Measurements from ENCODE around the gene PRRG1.
"Not testable (repeated sequence)": the region's sequence is repeated elsewhere in the genome, so short reads cannot be mapped to it uniquely, and the experiment has no call there.

The PRRG1 gene
- total RNA-seq: 0 reads per million in 3 experiments

DNA sequence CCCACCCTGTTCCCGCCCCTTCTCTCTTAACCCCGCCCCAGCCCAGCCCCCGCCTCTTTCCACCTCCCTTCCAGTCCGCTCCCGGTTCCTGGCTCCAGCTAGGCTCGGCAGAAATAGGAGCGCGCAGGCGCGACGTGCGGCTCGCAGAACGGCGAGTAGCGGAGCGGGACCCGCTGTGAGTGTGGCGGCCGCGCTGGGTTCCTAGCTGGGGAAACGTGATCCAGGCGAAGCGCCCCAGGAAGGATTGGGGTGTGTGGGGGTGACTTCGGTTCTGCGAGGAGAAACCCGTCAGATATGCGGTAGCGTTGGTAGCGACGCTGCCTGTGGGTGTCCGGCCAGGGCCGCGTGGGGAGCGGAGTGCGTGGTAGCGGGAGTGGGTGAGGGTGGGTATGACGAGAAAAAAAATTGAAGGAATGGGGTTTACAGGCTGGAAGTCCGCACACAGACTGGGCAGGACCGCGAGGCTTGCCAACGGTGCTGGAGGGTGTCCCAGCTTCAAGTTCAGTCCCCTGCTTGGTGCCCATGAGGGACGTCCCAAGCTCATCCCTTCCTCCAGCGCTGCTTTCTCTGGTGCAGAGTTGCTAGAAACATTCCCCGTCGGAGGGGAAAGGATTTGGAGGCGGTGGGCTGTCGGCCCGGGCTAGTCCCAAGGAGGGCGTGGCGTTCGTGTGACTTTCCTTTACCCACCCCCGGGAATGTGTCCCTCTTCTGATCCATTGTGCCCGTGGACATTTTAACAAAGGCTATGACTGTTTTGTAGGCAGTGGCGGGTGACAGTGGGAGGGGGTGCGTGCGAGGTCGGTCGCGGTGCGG lies at the start of gene PRRG1:
PRRG1 (plus strand) TSS at position 144 of the 813 bp plus-strand sequence. CDS start 56,886 bp downstream, outside the sequence.
- no peak for DNase-seq

DNA sequence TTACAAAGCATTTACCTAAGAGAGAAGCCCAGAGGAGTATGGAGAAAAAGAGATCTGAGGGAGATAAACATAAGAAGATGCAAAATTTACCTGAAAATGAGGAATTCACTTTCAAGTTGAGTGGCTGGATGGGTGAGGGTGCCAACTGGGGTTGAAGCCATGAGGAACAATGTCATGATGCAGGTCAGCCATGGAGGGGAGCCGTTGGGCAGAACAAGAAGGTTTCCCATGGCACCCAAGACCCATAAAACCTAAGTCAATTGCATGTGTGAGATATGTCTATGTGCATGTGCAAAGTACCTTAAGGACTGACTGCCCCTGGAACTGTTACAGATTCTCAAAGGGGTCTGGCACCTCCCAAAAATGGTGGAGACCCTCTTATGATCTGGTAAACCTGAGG lies 46.6 kb upstream of the PRRG1 start:
- no peak for DNase-seq

DNA sequence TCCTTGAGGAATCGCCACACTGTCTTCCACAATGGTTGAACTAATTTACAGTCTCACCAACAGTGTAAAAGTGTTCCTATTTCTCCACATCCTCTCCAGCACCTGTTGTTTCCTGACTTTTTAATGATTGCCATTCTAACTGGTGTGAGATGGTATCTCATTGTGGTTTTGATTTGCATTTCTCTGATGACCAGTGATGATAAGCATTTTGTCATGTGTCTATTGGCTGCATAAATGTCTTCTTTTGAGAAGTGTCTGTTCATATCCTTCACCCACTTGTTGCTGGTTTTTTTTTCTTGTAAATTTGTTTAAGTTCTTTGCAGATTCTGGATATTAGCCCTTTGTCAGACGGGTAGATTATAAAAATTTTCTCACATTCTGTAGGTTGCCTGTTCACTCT lies 43.9 kb upstream of the PRRG1 start:
- DNase-seq: not testable (repeated sequence)

DNA sequence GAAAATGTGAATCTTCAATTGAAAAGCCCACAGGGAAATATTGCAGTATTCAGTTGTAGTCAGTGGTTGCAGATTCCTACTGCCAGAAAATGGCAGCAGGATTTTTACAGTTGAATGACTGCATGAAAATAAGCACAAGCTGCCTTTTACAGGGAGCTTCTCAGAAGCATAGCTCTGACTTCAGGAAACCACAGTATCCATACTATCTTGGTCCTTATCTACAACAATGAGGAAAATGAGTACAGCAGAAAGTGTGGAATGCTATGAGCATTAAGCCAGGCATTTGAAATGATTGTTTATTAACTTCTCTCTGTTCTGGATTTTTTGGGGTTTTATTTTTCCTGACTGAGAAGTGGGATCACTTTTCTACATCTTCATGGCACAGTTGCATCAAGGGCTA lies 34.6 kb upstream of the PRRG1 start:
- DNase-seq: no peak

DNA sequence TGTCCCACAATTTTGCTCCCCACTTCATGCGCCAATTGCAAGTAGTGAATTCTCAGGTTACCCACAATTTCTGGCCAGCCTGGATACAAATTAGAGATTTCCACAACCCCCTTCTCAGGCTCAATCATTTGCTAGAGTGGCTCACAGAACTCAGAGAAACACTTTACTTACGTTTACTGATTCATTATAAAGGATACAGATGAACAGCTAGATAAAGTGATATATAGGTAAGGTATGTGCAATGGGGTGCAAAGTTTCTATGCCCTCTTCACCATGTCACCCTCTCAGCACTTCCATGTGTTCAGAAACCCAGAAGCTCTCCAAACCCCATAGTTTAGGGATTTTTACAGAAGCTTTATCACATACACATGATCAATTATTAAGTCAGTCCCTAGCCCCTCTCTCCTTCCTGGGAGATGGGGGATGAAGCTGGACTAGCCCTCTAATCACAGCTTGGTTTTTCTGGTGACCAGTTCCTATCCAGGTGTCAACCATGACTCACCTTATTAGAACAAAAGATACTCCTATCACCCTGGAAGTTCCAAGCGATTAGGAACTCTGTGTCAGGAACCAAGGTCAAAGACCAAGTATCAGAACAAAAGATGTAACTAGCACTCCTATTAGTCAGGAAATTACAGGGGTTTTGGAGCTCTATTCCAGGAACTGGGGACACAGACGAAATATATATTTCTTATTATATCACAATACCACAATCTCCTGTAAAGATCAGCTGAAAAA lies 33.5 kb upstream of the PRRG1 start:
- no peak for DNase-seq

DNA sequence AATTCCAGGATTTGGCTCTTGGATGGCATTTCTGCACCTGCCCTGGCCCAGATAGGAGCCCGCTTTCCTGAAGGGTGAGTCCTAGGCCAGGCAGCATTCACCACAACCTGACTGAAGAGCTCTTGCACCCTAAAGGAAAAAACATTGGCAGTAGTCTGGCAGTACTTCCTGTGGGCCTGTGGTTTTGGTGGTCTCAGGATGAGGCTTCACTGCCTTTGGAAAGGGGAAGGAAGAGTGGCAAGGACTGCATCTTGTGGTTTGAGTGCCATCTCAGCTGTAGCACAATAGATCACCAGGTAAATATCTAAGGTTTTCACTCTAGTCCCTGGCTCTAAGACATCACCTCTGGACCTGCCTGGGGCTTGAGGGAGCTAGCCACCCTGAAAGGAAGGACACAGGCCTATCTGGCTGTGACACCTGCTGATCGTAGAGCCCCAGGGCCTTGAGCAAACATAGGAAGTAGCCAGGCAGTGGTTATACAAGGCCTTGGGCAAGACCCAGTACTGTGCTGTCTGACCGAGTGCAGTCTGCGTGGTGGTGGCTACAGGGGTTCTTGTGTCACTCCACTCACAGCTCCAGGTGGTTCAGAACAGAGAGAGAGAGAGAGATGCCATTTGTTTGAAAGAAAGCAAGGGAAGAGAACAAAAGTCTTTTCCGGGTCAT lies 28.5 kb upstream of the PRRG1 start:
- DNase-seq: no peak

DNA sequence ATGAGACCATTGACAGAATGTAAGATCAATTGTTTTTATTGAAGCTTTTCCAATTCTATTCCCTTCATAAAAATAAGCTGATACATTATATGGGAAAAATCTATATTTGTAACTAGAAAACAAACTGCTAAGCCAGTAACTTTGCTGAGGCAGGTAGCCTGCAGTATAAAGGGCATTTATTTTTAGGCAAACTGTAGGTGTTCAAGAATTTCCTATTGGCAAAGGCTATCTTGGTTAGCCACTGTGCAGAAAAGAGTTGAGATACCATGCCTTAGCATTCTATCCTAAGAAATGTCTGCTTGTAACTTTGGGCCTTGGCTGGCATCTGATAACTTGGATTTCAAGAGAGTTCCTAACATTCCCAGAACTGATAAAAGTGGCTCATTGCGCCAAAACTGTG lies 18.5 kb upstream of the PRRG1 start:
- DNase-seq: no peak

DNA sequence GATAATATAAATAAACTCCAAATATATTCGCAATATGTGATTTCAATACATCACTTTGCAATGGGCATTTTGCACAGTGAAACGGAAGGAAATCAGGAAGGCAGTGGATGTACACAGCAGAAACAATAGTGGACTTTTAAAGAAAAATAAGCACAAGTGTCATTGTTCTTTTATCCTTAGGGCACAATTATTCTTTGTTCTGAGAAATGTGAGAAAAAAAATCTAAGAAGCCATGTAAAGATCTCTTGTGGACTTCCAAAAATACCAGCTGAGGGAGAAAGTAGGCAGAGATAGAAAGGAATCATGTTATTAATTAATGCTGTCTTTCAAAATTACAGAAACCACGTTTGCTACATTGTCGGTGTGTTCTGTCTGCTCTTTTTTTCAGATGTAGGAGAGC lies 17.6 kb upstream of the PRRG1 start:
- DNase-seq: no peak

DNA sequence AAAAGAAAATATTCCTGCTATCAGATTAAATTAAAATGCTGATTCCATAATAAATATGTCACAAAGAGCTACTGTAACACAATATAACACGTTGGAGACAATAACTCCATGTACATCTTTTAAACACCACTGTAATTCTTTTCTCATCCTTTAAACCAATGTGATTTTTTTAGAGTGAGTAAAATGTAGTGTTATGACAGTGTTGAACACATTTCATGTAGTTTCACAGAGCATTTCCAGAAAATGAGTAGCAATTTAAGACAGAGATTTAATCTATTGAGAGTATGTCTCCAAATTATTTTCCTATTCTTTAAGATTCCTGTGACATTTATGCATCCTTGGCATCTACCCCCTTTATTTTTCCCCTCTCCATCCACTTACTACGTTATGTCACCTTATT lies 17.1 kb upstream of the PRRG1 start:
- no peak for DNase-seq

DNA sequence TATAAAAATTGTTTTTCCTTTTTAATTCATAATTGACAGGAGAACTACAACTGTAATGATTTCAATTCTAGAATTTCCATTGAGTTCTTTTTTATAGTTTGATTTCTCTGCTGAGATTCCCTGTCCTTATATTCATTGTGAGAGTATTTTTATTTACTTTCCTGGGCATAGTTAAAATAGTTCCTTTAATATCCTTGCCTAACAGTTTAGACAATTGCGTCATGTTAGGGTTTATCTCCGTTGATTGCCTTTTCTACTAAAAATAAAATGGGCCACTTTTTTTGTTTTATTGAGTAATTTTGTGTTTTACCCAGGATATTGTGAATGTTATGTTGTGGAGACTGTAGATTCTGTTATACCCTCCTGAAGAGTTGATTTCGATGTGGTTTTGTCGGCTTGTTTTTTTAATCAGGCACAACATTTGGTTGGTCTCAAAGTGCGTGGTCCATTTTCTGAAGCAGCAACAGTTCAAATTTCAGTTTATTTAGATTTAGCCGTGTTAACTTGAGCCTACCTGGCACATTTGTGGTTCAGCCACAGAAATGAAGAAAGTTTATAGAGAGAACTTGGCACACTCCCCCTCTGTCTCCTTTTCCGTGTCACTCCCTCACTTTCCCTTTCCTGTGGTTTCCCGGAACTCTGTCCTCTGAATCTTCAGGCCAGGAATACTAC lies 16.0 kb upstream of the PRRG1 start:
- DNase-seq: no peak

DNA sequence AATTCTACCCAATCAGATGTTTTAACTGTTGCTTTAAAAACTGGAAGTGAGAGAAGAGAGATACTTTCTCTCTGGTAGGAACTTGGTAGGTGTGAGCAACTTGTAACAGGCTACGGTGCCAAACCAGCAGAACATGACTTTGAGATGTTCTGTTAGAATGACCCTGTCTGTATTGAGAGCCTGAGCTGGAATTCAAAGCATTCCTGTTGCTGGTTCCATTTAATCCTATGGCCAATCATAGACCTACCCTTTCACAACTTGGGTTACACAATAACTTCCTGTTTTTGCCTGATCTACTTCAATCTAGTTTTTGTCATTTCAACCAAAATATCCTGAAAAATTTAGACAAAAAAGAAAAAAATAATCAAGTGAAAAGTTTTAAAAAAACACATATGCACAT lies 1.7 kb upstream of the PRRG1 start:
- no peak for DNase-seq

DNA sequence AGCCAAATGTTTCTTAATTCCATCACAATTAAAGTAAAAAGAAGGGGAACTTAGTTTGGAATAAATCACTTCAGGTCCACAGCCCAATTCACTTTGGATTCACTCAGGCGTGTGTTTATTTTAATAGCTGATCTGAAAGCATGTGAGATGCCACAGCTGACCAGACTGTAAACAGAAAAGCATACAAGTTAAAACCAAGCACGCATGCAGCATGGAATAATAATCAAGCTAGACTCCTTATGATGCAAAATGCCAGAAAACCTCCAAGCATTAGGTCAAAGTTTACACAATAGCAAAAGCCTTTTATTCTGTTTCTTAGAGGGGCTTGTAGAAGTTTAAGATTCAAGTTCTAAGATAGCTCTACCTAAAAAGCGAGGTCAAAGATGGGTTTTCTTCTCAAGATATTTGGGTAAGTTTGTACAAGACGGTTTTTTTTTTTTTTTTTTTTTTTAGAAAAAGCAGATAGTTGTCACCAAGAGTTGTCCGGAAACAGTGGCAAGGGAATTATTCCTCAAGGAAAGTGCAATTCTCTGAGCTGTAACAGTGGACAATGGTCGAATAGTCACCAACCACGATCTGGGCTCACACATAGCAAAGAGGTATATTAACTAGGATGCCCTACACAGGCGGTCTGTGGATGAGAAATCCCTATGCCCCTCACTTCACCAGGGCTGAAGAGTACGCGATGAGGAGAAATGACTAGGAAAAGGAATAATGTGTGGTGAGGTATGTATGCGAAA lies 763 bp upstream of the PRRG1 start:
- DNase-seq: no peak

DNA sequence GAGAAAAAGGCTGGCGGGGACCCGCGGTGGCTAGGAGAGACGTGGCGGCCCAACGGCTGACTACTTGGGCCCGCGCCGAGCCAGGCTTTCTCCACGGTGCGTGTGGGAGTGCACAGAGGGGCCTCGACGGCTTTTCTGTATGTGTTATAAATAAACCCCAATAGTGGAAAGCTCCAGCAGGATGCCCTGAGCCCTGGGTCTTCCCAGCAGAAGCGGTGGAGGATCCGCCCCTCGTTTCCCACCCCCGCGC lies 268 bp upstream of the PRRG1 start:
- no peak for DNase-seq

DNA sequence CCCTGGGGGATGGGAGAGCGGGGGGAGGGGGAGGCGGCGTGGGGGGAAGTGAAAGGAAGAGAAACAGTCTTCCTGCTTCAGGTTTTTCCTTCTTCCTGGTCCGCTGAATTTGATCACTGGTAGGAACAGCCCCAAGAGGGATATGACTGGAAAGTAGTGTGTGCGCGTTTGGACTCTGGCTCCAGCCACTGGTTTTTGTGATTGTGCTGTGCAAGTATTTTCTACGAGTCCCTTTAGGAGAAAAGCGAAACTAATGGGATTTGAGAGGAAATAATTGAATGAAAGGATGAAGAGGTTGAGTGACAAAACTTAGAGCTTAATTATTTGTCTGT lies 836 bp downstream of the PRRG1 start:
- DNase-seq: no peak

DNA sequence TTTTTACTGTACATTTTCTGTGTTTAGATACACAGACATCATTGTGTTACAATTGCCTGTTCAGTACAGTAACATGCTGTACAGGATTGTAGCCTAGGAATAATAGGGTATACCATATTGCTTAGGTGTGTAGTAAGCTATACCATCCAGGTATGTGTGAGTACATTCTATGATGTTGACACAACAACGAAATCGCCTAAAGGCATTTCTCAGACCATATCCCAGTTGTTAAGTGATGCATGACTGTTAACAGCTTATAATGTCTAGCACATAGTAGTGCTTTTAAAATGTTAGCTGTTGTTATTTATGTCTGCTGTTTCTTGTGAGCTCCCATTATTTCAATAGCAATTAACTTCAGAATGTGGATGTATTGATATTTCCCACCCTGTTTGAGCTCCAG lies 4.5 kb downstream of the PRRG1 start:
- no peak for DNase-seq

DNA sequence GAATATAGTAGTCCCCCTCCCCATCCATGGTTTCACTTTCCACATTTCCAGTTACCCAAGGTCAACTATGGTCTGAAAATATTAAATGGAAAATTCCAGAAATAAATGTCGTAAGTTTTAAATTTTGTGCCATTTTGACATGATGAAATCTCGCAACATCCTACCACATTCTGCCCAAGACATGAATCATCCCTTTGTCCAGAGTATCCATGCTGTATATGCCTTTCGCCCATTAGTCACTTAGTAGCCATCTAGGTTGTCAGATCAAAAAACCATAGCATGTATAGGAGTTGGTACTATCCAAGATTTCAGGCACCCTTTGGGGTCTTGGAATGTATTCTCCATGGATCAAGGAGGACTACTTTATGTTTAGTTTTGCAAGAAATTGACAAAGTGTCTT lies 8.3 kb downstream of the PRRG1 start:
- no peak for DNase-seq

DNA sequence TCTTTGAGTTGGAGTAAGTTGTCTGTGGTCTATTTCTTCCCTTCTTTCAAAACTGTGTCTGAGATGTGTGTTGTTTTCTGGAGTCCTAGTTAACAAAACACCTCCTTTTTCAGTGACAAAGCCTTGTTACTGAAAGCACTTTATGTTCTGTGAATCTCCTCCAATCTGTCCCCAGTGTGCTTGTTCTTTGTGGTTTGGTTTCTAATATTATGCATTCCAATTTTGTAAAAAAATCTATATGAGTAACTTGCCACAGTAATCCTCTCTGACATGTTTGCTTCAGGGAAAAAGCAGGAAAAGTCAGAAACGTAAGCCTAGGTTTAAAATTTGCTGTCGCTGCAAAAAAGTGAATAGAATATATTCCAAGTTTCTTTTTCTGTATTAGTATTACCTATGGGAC lies 12.4 kb downstream of the PRRG1 start:
- no peak for DNase-seq

DNA sequence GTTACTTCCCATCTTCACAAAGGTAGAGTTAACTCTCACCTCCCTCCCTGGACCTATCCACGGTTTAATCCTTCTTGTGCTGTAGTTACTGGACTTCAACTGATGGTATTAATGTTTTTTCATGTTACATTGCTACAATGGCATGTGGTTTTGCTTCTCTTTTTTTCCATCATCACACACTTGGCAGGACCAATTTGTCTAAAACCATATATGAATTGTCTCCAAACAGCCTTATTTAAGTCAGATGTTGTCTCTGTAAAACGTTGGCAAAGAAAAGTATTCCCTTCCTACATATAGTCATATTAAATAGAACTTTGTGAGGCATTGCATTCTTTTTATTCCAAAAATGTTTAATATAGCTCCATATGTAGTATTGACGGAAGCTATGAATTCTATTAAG lies 15.5 kb downstream of the PRRG1 start:
- no peak for DNase-seq

DNA sequence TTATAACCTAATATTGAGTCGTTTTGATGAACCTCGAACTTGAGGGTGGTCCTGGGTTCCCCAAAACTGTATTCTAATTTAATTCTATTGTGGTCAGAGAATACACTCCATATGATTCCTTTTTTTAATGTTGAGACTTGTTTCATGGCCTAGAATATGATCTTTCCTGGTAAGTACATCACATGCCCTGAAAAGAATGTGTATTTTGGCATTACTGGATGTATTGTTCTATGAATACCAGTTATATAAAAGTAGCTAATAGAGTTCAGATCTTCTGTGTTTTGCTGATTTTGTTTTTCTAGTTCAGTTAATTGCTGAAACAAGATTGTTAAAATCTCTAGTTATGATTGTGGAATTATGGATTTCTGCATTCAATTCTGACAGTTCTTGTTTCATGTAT lies 18.8 kb downstream of the PRRG1 start:
- DNase-seq: no peak

DNA sequence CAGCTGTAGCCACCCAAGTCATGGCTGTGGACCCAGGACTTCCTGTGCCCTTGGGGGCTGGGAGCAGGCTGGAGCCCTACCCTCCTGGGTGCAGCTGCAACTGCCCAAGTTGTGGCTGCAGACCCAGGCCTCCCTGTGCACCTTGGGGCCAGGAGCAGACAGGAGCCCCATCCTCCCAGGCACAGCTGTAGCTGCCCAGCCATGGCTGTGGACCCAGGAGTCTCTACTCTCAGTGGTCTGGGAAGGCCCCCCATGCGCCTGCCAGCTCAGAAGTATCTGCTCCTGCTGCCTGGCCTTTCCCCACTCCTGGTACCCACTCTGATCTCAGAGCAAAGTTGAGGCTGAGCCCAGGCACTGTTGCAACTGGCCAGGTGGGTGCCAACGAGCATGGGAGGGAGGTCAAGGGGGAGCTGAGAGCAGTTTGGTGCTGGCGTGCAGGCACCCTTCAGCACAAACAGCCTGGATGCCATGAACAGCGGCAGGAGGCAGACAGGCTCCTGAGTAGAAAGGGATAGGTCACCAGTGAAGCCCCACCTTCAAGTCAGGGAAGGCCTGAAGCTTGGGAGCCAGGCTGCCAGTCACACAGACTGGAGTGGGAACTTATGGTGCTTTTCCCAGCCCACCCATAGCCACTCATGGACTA lies 21.5 kb downstream of the PRRG1 start:
- DNase-seq: no peak

DNA sequence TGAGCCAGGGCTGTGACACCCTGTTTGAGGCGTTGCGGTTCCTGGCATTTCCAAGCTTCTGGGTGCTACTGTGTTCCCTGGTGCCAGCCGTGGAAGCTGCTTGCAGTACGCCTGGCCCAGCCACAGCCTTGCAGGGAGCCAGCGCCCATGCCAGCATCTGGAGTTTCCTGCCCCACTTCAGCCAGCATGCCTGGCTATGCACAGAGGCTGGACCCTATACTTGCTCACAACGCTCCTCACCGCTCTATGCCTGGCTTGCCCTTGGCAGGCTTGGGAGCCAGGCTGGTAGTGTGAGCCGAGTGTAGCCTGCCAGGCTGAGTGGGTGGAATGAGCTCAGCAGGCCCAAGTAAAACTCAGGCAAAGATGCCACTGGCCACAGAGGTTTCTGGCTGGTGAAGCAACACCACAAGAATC lies 22.4 kb downstream of the PRRG1 start:
- DNase-seq: no peak

DNA sequence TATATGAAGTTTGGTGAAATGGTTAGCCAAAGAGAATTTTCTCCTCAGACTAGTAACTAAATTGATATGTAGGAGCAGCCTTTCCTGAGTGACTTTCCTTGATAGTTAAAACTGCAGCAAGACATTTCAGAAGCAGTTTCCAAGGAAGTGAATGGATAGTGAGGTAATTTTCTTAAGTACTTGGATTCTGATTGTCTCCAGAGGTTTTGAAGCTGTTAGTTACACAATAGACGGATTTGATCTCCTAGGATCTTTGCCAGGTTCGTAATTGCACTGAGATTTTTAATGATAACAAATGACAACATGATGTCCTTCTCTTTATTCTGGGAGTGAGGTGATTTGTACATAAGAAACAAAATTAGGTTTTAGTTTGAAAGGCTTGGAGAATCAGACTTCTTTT lies 29.2 kb downstream of the PRRG1 start:
- no peak for DNase-seq

DNA sequence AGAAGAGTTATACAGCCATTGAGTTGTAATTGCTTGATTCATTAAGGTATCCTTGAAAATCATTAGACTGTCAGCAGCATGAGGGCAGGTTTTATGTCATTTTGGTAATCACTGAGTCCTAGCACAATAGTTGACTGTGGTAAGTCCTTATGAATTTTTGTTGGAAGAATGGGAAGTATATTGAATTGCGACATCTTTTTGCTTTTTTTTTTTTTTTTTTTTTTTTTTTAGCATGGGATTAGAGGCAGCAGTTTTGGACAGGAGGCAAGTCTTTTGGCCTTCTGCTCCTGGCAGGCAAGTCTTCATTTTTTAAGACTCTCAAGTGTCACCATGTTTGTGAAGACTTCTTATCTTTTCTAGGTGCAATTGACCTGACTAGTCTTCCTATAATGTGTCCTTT lies 29.7 kb downstream of the PRRG1 start:
- DNase-seq: no peak
